Keratinocyte (primary cell): Measurements from ENCODE around the gene PRCP.

Source experiments
- CTCF ChIP-seq, 3 experiments: IDR thresholded peaks in 1 of 3; conservative IDR thresholded peaks in 1 of 3; optimal IDR thresholded peaks in 1 of 3; 2 replicates in 2 of 3; 3 replicates in 1 of 3; pipeline versions ENCODE3 to v1.5.1; 2011; ENCODE audit warnings: low read length in 3 of 3, mild to moderate bottlenecking in 3 of 3, moderate library complexity in 2 of 3, control low read depth in 1 of 3, inconsistent platforms in 1 of 3; ENCODE audit not compliant: insufficient read depth in 2 of 3; ENCODE audit errors: extremely low read depth in 1 of 3
- EZH2 ChIP-seq: IDR thresholded peaks from one replicate; pipeline ENCODE4 v1.6.1; 2012; ENCODE audit warnings: inconsistent platforms, mild to moderate bottlenecking, low read length, moderate library complexity

- TF ChIP-seq CTCF (optimal IDR thresholded peaks at IDR 0.05 in 1 of 3, IDR thresholded peaks at IDR 0.05 in 1 of 3, conservative IDR thresholded peaks at IDR 0.05 in 1 of 3; ENCODE audit: extremely low read depth in 1 of 3, insufficient read depth in 2 of 3, low read length in 3 of 3) (no peak), EZH2 (no peak)
Measured at GRCh38 chr11:82900277-82901164, at the start of gene PRCP.
